ENCODE results near the gene CCDC24. TPM values are rescaled to one million over a fixed set of nuclear protein-coding genes. Genes with fewer than 3 reads are reported as not detected.

The CCDC24 gene
- total and polyA plus RNA-seq, 10 donors = 3.3 to 25.9 (median 5.6) TPM

GRCh38 chr1:44034976-44035716 lies 43.7 kb downstream of the CCDC24 start:
- H3K9me3 ChIP-seq = no peaks in the 10 kb centered on the region
- no peak overlapping the region for H3K4me3 ChIP-seq
- H3K4me1 ChIP-seq = peaks cover 0 to 39% (median 27%) of the 10 kb centered on the region in 6 donors
- H3K36me3 ChIP-seq = no peaks in the 10 kb centered on the region
- intact Hi-C loops (cut with DNase I; ENCODE audit: low total_unique reads) = no loop called here
- DNase-seq = no peak
- TF ChIP-seq POLR2AphosphoS5 (IDR thresholded peaks at IDR 0.05) = no peak
- TF ChIP-seq, protein P1, sequence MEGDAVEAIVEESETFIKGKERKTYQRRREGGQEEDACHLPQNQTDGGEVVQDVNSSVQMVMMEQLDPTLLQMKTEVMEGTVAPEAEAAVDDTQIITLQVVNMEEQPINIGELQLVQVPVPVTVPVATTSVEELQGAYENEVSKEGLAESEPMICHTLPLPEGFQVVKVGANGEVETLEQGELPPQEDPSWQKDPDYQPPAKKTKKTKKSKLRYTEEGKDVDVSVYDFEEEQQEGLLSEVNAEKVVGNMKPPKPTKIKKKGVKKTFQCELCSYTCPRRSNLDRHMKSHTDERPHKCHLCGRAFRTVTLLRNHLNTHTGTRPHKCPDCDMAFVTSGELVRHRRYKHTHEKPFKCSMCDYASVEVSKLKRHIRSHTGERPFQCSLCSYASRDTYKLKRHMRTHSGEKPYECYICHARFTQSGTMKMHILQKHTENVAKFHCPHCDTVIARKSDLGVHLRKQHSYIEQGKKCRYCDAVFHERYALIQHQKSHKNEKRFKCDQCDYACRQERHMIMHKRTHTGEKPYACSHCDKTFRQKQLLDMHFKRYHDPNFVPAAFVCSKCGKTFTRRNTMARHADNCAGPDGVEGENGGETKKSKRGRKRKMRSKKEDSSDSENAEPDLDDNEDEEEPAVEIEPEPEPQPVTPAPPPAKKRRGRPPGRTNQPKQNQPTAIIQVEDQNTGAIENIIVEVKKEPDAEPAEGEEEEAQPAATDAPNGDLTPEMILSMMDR (IDR thresholded peaks at IDR 0.05 in 8 of 11, conservative IDR thresholded peaks at IDR 0.05 in 3 of 11) = no peak
- TF ChIP-seq POLR2A (IDR thresholded peaks at IDR 0.05) = no peak
- H3K27ac ChIP-seq = peak overlapping the region in 4 of 8 donors; percentile 23 to 64 (median 51)
- WGBS, 5 donors = 75 to 83% (median 83%) methylated on average over 9 to 11 of the region's 11 CpGs
- H3K27me3 ChIP-seq (replicated peaks in 1 of 7) = peaks cover 0 to 15% (median 0%) of the 10 kb centered on the region in 7 donors

GRCh38 chr1:44035726-44036408 lies 44.5 kb downstream of the CCDC24 start:
- 51 to 67% (median 58%) methylated on average over 7 to 8 of the region's 8 CpGs for WGBS, 5 donors
- intact Hi-C loops (cut with DNase I; ENCODE audit: low total_unique reads) = no loop called here
- TF ChIP-seq POLR2AphosphoS5 (IDR thresholded peaks at IDR 0.05) (peak in 1 of 3 donors; percentile 26), POLR2A (IDR thresholded peaks at IDR 0.05) (no peak)
- TF ChIP-seq, protein P1 (IDR thresholded peaks at IDR 0.05 in 8 of 11, conservative IDR thresholded peaks at IDR 0.05 in 3 of 11) = no peak
- Histone ChIP-seq H3K4me3 (no peak overlapping the region), H3K27ac (peak overlapping the region in 5 of 8 donors; percentile 1 to 64 (median 39)), H3K27me3 (replicated peaks in 1 of 7) (peaks cover 0 to 10% (median 0%) of the 10 kb centered on the region in 7 donors), H3K9me3 (no peaks in the 10 kb centered on the region), H3K4me1 (peaks cover 0 to 33% (median 24%) of the 10 kb centered on the region in 6 donors), H3K36me3 (no peaks in the 10 kb centered on the region)
- no peak for DNase-seq

DNA sequence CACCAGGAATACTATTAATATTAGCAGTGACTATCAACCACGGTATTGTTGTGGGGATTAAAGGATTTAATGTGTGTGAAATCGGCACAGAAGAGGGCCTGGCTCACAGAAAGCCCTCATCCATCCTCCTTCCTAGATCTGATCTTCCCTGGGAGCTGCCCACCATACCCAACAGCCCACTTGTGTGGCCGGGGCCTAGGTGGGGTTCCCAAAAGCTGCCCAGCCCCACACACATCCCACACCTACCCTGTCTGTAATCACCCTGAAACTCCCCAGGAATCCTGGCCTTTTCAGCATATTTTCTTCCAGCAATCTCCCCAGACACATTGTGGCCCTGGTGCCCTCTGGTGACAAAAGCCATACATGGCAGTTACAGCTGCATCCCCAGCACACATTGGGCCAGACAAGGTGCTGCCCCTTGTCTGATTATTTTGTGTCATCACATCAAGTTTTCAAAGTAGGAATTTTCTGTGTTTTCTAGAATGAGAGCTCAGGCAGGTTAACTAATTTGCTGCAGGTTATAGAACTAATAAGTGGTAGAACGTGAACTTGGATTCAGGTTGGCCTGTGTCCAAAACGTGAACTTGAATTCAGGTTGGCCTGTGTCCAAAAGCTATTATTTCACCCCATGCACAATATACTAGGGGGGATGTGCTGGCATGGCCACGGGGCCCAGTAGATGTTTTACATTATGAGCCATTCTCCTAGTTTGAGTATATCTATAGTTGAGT lies 45.2 kb downstream of the CCDC24 start:
- H3K36me3 ChIP-seq = no peaks in the 10 kb centered on the region
- H3K4me3 ChIP-seq = no peak overlapping the region
- peaks cover 0 to 3% (median 0%) of the 10 kb centered on the region in 7 donors for H3K27me3 ChIP-seq (replicated peaks in 1 of 7)
- WGBS, 5 donors = 20 to 40% (median 25%) methylated on average over 6 of the region's 6 CpGs
- peak overlapping the region in 5 of 8 donors; percentile 1 to 64 (median 39) for H3K27ac ChIP-seq
- no peaks in the 10 kb centered on the region for H3K9me3 ChIP-seq
- TF ChIP-seq POLR2A (IDR thresholded peaks at IDR 0.05) = no peak
- TF ChIP-seq POLR2AphosphoS5 (IDR thresholded peaks at IDR 0.05) = peak in 1 of 3 donors; percentile 64
- TF ChIP-seq, protein P1 (IDR thresholded peaks at IDR 0.05 in 8 of 11, conservative IDR thresholded peaks at IDR 0.05 in 3 of 11) = peak; percentile 78 to 91 (median 85)
- intact Hi-C loops (cut with DNase I; ENCODE audit: low total_unique reads) = no loop called here
- H3K4me1 ChIP-seq = peaks cover 0 to 26% (median 18%) of the 10 kb centered on the region in 6 donors
- DNase-seq = no peak
